ENCODE data around the gene DENND6A.

DENND6A gene

GRCh38 chr3:57683286-57683685 is 9.6 kb downstream of the DENND6A start:
- in situ Hi-C loops (cut with HindIII; ENCODE audit: low pct_unique_long_range_greater_than_20kb, low sequenced_read_pairs), result no loop called here
- DNase-seq (ENCODE audit: low read depth in 1 of 2, low spot score in 1 of 2), result no peak
- no peak for TF ChIP-seq JUND (IDR thresholded peaks at IDR 0.05; ENCODE audit: low read depth)

DNA sequence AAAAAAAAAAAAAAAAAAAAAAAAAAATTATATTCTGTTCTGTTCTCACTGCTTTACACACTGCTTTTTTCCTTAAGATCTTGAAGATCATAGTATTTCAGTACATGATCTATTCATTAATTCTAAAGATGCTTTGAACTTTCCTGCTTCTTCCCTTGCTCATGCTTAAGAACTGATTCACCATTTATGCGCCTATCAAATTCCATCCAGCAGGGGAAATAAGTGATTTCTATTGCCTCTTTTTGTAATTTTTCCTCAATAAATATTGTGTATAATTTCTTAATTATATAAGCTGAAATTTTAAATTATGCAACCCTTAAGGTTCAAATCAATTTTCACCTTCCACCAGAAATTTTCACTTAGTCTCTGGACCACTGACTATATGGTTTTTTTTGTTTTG is 10.6 kb downstream of the DENND6A start:
- DNase-seq (ENCODE audit: low read depth in 1 of 2, low spot score in 1 of 2), result no peak
- in situ Hi-C loops (cut with HindIII; ENCODE audit: low pct_unique_long_range_greater_than_20kb, low sequenced_read_pairs), result no loop called here
- no peak for TF ChIP-seq JUND (IDR thresholded peaks at IDR 0.05; ENCODE audit: low read depth)

DNA sequence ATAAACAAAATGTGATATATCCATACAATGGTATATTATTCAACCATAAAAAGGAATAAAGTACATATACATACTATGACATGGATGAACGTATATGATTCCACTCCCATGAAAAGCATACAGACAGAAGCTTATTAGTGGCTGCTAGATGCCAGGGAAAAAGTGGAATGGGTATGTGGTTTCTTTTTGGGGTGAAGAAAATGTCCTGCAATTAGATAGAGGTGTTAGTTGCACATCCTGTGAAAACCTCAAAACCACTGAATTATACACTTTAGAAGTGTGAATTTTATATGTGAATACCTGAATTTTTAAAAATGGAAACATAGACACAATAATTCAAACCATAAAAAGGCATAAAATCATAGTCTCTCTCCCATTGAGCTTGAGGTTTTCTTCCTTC is 11.2 kb downstream of the DENND6A start:
- DNase-seq (ENCODE audit: low read depth in 1 of 2, low spot score in 1 of 2), result no peak
- no peak for TF ChIP-seq JUND (IDR thresholded peaks at IDR 0.05; ENCODE audit: low read depth)
- in situ Hi-C loops (cut with HindIII; ENCODE audit: low pct_unique_long_range_greater_than_20kb, low sequenced_read_pairs), result no loop called here

DNA sequence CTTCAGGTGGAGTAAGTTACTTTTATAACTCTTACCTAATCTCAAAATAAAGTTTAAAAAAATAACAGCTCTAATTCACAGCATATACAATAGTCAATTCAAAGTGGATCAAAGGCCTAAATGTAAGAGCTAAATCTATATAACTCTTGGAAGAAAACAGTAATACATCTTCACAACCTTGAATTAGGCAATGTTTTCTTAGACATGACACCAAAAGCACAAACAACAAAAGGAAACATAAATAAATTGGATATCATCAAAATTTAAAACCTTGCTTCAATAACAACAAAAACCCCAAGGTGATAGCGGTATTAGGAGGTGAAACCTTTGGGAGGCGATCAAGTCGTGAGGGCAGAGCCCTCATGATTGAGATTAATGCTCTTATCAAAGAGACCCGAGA is 12.8 kb downstream of the DENND6A start:
- no peak for DNase-seq (ENCODE audit: low read depth in 1 of 2, low spot score in 1 of 2)
- in situ Hi-C loops (cut with HindIII; ENCODE audit: low pct_unique_long_range_greater_than_20kb, low sequenced_read_pairs), result no loop called here

DNA sequence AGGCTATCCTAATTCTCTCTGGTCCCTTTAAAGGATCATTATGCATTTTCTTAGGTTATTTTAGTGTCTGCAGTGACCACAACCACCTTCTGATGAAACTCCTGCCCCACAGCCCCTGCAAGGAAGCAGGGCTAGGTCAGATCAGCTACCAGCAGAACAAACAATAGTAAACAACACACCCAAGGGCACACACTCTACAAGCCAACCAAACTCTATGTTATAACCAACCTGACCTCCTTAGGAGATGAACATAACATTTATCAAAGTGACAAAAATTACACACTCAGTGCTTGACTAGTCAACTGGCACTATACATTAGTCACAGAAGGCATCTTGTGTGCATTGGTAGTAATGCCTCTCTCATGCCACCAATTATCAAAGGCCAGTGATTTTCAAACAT is 17.3 kb downstream of the DENND6A start:
- no peak for TF ChIP-seq JUND (IDR thresholded peaks at IDR 0.05; ENCODE audit: low read depth)
- in situ Hi-C loops (cut with HindIII; ENCODE audit: low pct_unique_long_range_greater_than_20kb, low sequenced_read_pairs), result no loop called here
- DNase-seq (ENCODE audit: low read depth in 1 of 2, low spot score in 1 of 2), result no peak

More for the DNA sequence above, 12.8 kb downstream of the DENND6A start:
- no peak for TF ChIP-seq JUND (IDR thresholded peaks at IDR 0.05; ENCODE audit: low read depth)

GRCh38 chr3:57673156-57673555 is 19.7 kb downstream of the DENND6A start:
- in situ Hi-C loops (cut with HindIII; ENCODE audit: low pct_unique_long_range_greater_than_20kb, low sequenced_read_pairs), result no loop called here
- no peak for DNase-seq (ENCODE audit: low read depth in 1 of 2, low spot score in 1 of 2)
- TF ChIP-seq JUND (IDR thresholded peaks at IDR 0.05; ENCODE audit: low read depth), result no peak

GRCh38 chr3:57670543-57670942 is 22.3 kb downstream of the DENND6A start:
- in situ Hi-C loops (cut with HindIII; ENCODE audit: low pct_unique_long_range_greater_than_20kb, low sequenced_read_pairs), result no loop called here
- no peak for DNase-seq (ENCODE audit: low read depth in 1 of 2, low spot score in 1 of 2)
- TF ChIP-seq JUND (IDR thresholded peaks at IDR 0.05; ENCODE audit: low read depth), result no peak

DNA sequence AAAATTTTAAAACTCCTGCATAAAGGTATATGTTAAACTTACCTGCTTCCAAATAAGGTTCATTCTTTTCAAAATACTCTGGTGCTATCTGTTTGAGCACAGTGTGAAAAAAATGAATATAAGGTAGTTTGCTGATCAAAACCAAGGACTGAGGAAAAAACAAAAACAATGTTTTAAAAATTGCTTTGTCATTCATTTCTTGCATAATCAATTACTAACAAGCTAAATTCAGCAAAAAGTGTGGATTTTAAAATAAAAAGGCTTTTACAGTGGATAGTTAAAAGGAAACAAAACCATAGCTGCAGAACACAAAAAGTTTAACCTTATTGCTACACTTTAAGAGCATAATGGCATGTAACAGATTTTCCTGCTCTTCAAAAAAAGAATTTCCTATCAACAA is 31.5 kb downstream of the DENND6A start:
- no peak for DNase-seq (ENCODE audit: low read depth in 1 of 2, low spot score in 1 of 2)
- in situ Hi-C loops (cut with HindIII; ENCODE audit: low pct_unique_long_range_greater_than_20kb, low sequenced_read_pairs), result no loop called here
- no peak for TF ChIP-seq JUND (IDR thresholded peaks at IDR 0.05; ENCODE audit: low read depth)

GRCh38 chr3:57659806-57660439 is 33.0 kb downstream of the DENND6A start:
- no peak for DNase-seq (ENCODE audit: low read depth in 1 of 2, low spot score in 1 of 2)
- no peak for TF ChIP-seq JUND (IDR thresholded peaks at IDR 0.05; ENCODE audit: low read depth)
- in situ Hi-C loops (cut with HindIII; ENCODE audit: low pct_unique_long_range_greater_than_20kb, low sequenced_read_pairs), result no loop called here

- no peak for DNase-seq (ENCODE audit: low read depth in 1 of 2, low spot score in 1 of 2)
- in situ Hi-C loops (cut with HindIII; ENCODE audit: low pct_unique_long_range_greater_than_20kb, low sequenced_read_pairs), result no loop called here
- TF ChIP-seq JUND (IDR thresholded peaks at IDR 0.05; ENCODE audit: low read depth), result no peak
Observed at GRCh38 chr3:57659004-57659673, 33.7 kb downstream of the DENND6A start.

DNA sequence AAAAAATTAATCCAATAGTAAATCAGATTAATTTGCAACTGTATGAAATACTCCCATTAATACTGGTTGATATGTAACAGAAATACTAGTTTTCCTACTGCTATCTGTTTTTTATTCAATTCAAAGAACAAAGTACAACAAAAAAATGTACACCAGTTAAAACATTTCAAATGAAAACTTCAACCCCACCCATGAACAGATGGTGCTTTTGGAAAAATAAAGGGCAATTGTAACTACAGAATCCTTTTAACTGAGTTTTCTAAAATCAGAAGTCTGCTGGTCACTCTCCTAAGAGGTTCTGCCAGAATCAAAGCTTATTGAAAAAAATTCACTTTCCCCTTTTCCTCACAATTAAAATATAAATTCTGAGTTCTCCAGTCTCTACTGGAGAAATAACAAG is 34.3 kb downstream of the DENND6A start:
- TF ChIP-seq JUND (IDR thresholded peaks at IDR 0.05; ENCODE audit: low read depth), result no peak
- in situ Hi-C loops (cut with HindIII; ENCODE audit: low pct_unique_long_range_greater_than_20kb, low sequenced_read_pairs), result no loop called here
- DNase-seq (ENCODE audit: low read depth in 1 of 2, low spot score in 1 of 2), result no peak

DNA sequence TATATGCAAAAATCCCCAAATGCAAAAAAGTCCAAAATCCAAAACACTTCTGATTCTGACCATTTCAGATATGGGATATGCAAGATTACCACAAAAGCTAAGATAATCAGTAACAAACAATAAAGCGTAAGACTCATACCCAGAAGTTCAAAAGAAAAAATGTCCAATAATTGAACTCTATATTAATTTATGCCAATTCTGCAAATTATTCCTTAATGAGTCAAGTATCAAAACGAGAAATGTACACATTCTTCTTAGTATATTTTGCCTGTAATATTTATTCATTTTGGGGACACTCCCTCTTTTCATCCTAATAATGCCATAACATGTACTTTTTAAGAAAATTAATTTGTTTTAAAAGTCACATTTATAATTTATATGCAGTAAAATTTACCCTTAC is 37.1 kb downstream of the DENND6A start:
- in situ Hi-C loops (cut with HindIII; ENCODE audit: low pct_unique_long_range_greater_than_20kb, low sequenced_read_pairs), result no loop called here
- TF ChIP-seq JUND (IDR thresholded peaks at IDR 0.05; ENCODE audit: low read depth), result no peak
- DNase-seq (ENCODE audit: low read depth in 1 of 2, low spot score in 1 of 2), result no peak

DNA sequence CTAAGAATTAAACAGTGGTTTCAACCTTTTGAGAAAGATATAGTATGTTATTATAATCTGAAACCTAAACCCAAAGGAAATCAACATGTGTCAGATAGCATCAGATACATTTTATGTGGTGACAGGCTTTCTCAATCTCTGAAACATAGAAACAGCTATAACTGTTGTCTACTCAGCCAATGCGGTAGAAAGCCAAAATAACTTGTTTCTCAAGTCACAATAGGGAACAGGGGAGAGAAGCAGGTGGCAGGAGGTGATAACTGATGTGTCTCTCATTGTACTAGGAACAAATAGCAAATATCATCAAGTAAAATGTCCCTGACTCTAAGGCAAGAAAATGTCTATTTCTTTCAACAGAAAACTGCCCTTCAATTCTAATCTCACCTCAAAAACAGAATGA is 38.6 kb downstream of the DENND6A start:
- no peak for TF ChIP-seq JUND (IDR thresholded peaks at IDR 0.05; ENCODE audit: low read depth)
- DNase-seq (ENCODE audit: low read depth in 1 of 2, low spot score in 1 of 2), result no peak
- in situ Hi-C loops (cut with HindIII; ENCODE audit: low pct_unique_long_range_greater_than_20kb, low sequenced_read_pairs), result no loop called here

GRCh38 chr3:57652203-57652602 is 40.7 kb downstream of the DENND6A start:
- in situ Hi-C loops (cut with HindIII; ENCODE audit: low pct_unique_long_range_greater_than_20kb, low sequenced_read_pairs), result no loop called here
- no peak for DNase-seq (ENCODE audit: low read depth in 1 of 2, low spot score in 1 of 2)
- no peak for TF ChIP-seq JUND (IDR thresholded peaks at IDR 0.05; ENCODE audit: low read depth)

Measured in T47D (cell line).